HUES48 (cell line): ENCODE results near the gene NRTN.
"Not testable (repeated sequence)": the region's sequence is repeated elsewhere in the genome, so short reads cannot be mapped to it uniquely, and the experiment has no call there.

ENCODE experiments used
- H3K27ac ChIP-seq: one replicate; pipeline ENCODE4 v1.7.0; 2013; ENCODE audit warnings: low read depth, low read length, inconsistent platforms
- H3K27me3 ChIP-seq: 2 replicates; pipeline ENCODE4 v1.6.1; 2013; ENCODE audit warnings: mild to moderate bottlenecking, low read length; ENCODE audit not compliant: control insufficient read depth, insufficient read depth
- H3K36me3 ChIP-seq: 2 replicates; pipeline ENCODE4 v1.6.1; 2013; ENCODE audit warnings: low read length; ENCODE audit not compliant: control insufficient read depth, insufficient read depth
- H3K4me1 ChIP-seq: 2 replicates; pipeline ENCODE4 v1.6.1; 2013; ENCODE audit warnings: mild to moderate bottlenecking, low read length; ENCODE audit not compliant: control insufficient read depth, insufficient read depth
- H3K4me3 ChIP-seq: 2 replicates; pipeline ENCODE4 v1.5.1; 2013; ENCODE audit warnings: mild to moderate bottlenecking, low read depth, low read length
- H3K9ac ChIP-seq: 2 replicates; pipeline ENCODE4 v1.6.1; 2013; ENCODE audit warnings: mild to moderate bottlenecking, low read depth, low read length, moderate library complexity
- H3K9me3 ChIP-seq: 2 replicates; pipeline ENCODE4 v1.6.1; 2013; ENCODE audit warnings: low read length; ENCODE audit not compliant: control insufficient read depth, insufficient read depth

The NRTN gene

DNA sequence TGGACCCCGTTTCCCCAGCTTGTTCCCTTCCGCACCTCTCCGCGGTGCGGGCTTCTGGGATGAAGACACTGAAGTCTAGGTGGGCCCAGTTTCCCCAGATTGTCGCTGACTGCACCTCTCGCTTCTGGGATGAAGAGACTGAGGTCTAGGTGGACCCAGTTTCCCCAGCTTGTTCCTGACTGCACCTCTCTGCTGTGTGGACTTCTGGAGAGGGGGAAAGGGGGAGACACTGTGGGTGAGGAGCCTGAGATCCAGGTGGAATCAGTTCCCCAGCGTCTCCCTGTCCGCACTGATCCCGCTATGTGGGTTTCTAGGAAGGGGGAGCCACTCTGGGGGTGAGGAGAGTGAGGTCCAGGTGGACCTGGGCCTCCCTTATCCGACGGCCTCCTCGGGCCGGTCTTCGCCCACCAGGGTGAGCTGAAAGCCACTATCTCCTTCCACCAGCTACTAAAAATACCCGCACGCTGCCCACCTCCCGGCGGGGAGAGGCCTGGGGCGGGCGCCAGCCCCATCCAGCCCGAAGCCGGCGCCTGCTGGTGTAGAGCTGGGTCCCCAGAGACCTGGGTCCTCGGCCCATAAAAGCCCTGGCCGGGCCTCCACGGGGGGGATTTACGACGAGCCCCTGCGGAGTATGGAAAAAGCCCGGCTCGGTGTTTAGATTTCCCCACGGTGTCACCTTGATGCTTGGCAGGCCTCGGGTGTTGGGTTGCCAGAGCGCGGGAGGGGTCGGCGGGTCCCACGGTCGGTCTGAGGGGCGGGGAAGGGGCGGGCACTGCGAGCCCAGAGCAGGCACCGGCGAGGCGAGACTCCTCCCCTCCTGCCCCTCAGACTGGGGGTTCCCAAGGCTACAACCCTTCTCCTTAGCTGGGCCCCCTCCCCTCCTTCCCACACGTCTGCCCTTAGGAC lies 24.0 kb downstream of the NRTN start:
- Histone ChIP-seq H3K27ac (peak overlapping the region; percentile 93), H3K4me1 (peaks cover 3% of the 10 kb centered on the region; the same call in 1 of the 2 replicates), H3K4me3 (peak overlapping the region; percentile 87), H3K9me3 (no peaks in the 10 kb centered on the region), H3K36me3 (no peaks in the 10 kb centered on the region), H3K27me3 (no peaks in the 10 kb centered on the region), H3K9ac (peak overlapping the region; percentile 93)

DNA sequence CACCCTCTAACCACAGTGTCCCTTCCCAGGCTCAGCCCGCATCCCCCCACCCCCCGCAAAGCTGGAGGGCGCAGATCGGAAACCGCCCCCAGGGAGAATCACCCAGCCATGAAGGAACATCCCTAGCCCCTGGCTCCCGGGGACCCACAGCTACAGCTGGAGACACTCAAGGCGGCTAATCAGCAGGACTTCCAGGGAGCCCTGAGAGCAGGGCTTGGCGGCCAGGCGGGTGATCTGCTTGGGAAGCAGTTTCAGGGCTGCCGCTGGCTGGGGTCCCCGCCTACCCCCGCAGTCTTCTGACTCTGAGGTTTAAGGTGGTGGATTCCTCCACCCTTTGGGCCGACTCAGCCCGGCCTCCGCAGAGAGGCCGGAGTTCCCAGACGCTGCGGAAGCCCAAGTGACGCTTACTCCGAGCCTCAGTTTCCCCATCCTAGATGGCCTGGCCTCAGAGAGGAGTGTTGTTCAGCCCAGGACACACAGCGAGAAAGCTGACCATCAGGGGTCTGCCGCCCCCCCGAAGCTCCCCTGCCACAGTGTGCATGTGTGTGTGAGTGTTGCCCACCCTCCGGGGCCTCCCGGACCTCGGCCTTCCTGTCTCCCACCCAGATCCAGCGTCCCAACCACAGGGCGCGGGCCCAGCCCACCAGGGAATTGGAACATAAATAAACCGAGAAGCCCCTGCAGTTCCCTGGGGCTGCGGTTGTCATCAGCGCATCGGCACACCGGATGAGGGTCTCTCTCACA lies 24.9 kb downstream of the NRTN start:
- H3K9me3 ChIP-seq: no peaks in the 10 kb centered on the region
- H3K4me1 ChIP-seq: peaks cover 3% of the 10 kb centered on the region; the same call in 1 of the 2 replicates
- H3K4me3 ChIP-seq: peak overlapping the region; percentile 87; the same call in 1 of the 2 replicates
- H3K27ac ChIP-seq: no peak overlapping the region
- H3K27me3 ChIP-seq: no peaks in the 10 kb centered on the region
- H3K36me3 ChIP-seq: no peaks in the 10 kb centered on the region
- H3K9ac ChIP-seq: no peak overlapping the region

DNA sequence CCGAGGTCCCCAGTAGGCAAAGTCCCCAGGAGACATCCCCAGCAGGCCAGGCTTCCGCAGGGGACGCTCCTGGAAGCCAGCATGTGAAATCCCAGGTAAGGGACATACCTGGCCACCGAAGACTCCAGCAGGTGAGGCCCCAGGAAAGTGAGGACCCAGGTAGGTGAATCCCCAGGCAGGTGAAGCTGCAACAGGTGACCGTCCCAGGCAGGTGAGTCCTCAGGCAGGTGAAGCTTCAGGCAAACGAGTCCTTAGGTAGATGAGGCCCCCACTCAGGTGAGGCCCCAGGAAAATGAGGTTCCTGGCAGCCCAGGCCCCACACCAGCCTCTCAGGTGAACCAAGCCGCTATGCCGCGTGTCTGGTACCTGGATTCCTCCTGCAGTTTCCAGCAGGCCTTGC lies 26.3 kb downstream of the NRTN start:
- no peaks in the 10 kb centered on the region for H3K36me3 ChIP-seq
- no peak overlapping the region for H3K27ac ChIP-seq
- H3K27me3 ChIP-seq: no peaks in the 10 kb centered on the region
- H3K9me3 ChIP-seq: no peaks in the 10 kb centered on the region
- no peak overlapping the region for H3K4me3 ChIP-seq
- no peak overlapping the region for H3K9ac ChIP-seq
- H3K4me1 ChIP-seq: peaks cover 3% of the 10 kb centered on the region; the same call in 1 of the 2 replicates

DNA sequence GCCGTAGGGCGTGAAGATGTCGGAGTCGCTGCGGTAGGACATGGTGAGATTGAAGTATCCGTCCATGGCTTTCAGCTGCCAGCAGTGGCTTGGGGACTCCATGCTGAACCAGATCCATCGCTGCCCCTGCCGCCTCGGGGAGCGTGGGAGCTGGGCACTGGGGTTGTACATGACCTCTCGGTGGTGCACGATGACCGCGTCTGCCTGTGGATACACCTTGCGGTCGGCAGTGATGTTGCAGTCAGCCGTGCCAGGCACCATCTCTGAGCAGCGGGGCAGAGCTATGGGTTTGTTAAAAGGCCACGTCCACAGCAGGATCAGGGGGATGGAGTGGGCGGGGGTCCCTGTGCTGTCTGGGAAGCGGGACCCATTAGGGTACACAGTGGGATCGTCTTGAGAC lies 27.2 kb downstream of the NRTN start:
- Histone ChIP-seq H3K9ac (no peak overlapping the region), H3K27ac (no peak overlapping the region), H3K36me3 (no peaks in the 10 kb centered on the region), H3K27me3 (no peaks in the 10 kb centered on the region), H3K9me3 (no peaks in the 10 kb centered on the region), H3K4me3 (no peak overlapping the region), H3K4me1 (no peaks in the 10 kb centered on the region)

DNA sequence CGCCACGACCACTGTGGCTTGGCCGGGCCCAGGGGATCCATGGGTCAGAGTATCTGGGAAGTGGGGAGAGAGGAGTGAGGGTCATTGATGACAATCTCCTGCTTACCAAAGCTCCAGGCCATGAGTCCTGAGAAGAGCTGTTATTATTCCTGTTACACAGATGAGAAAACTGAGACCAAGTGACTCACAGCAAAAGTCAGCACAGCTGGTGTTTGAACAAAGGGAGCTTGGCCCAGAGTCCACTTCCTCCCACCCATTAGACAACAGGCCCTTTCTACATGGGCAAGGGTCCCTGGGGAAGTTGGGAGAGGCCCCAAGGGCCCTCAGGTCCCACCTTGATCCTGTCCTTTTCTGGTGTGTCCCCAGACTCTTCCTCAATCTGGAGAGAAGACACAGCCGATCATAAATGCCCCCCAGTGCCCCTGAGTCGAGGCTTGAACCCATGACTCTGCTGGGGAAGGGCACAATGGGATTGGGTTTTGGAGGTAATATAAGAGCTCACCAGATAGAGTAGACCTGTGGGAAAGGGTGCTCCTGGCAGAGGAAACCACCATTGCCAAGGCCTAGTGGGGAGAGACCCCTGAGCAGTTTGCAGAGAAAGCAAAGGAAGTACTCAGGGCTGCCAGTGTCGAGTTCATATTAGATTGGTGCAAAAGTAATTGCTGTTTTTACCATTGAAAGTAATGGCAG lies 27.8 kb downstream of the NRTN start:
- Histone ChIP-seq H3K36me3 (no peaks in the 10 kb centered on the region), H3K4me3 (no peak overlapping the region), H3K9me3 (no peaks in the 10 kb centered on the region), H3K4me1 (no peaks in the 10 kb centered on the region), H3K27ac (no peak overlapping the region), H3K27me3 (no peaks in the 10 kb centered on the region), H3K9ac (no peak overlapping the region)

DNA sequence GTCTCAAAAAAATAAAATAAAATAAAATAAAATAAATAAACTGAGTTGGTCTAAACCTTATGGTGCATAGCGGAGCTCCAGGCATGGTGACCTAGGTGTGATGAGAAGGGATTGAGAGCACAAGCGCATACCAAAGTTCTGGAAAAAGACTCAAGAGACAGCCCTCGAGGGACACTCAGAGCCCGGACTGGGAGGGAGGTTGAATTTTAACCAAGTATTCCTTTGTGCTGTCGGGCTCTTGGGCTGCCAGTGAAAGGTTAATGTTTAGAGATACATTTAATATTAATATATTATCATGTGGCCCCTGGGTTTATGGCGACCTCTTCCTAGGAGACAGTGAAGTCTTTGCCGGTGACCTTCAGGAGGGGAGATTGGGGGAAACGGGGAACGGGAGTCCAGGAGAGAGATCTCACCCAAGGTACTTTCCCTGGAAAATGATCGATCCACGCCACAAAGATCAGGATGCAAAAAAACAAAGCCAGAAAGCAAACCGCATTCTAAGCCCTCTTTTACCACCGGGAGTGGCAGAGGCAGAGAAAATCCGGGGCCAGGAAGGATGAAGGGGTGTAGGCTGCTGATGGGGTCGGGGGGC lies 33.0 kb downstream of the NRTN start:
- H3K27ac ChIP-seq: no peak overlapping the region
- H3K36me3 ChIP-seq: no peaks in the 10 kb centered on the region
- no peaks in the 10 kb centered on the region for H3K9me3 ChIP-seq
- no peak overlapping the region for H3K9ac ChIP-seq
- H3K4me3 ChIP-seq: no peak overlapping the region
- H3K27me3 ChIP-seq: no peaks in the 10 kb centered on the region
- no peaks in the 10 kb centered on the region for H3K4me1 ChIP-seq

DNA sequence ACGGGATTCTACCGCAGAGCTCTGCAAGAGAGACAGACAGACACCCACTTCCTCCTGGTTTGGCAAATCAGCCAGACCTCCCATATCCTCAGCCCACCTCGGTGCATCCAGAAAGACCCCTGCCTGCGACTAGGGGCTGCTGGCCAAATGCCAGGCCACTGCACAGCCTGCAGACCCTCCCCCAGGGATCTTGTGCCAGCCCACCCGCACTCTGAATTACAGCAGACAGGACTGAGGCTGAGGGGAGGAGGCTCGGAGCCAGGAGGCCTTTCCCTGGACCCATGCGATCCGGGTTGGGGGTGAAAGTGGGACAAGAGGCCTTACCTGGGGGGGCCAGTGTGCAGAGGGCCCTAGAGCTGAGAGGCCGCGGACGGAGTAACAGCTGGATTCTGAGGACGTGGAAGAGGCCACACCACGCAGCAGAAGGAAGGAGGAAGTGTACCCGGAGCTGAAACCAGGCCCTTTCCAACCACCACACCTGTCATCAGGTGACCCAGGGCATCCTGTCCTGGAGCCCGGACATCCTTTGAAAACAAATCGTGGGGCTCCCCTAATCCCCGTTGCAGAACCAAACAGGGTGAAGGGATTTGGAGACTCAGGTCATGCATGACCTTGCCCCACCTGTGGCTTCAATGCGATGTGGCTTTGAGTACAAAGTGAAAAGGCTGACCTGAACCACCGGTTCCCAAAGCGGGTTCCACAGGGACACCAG lies 33.6 kb downstream of the NRTN start:
- H3K36me3 ChIP-seq: no peaks in the 10 kb centered on the region
- H3K9ac ChIP-seq: no peak overlapping the region
- H3K27ac ChIP-seq: no peak overlapping the region
- no peaks in the 10 kb centered on the region for H3K27me3 ChIP-seq
- H3K4me1 ChIP-seq: no peaks in the 10 kb centered on the region
- no peaks in the 10 kb centered on the region for H3K9me3 ChIP-seq
- H3K4me3 ChIP-seq: no peak overlapping the region

DNA sequence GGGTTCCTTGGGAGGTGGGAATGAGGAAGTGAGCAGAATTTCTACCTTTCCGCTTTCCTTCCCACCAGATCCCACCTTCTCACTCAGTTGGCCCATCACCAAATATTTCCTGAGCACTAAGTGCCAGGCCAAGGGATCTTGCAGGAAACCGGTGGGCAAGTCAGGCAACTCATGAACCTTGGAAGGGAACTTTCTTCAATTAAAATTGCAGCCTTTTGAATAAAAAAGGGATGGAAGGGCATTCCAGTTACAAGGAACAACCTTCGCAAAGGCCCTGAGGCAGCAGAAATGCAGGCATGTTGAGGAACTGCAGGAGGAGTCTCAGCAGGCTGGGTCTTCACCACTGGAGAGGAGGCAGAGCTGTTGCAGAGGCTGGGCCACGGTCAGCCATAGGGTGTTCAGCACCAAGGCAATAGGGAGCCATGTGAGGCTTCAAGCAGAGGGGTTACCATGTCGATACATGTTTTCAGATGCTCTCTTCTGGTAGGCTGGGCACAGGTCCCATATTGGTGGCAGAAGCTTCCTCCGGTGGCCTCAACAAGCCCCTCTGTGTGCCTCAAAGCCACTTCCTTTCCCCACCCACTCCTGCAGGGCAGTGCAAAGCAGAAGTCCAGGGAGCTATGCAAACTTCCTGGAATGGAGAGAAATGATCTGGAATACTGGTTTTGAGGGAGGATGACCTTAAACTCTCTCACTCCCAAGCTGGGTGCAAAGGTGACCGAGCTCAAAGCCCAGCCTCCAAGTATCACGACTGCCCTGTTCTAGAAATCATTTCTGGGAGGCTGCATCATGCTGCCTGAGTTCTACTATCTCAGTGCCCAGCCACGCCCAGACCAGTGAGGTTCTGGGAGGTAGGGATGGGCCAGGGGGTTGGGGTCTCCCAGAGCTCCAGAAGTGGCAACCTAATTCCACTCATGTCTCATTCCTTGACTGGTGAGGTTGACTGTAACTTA lies 34.5 kb downstream of the NRTN start, which contains the start of gene FUT6:
TSS of gene FUT6 (minus strand) at position 638 of the 953 bp plus-strand sequence. CDS start 7,135 bp downstream, outside the sequence.
- H3K4me3 ChIP-seq: no peak within 1 kb of the TSS
- no peaks in the 10 kb centered on the region for H3K9me3 ChIP-seq
- no peak within 1 kb of the TSS for H3K27ac ChIP-seq
- H3K27me3 ChIP-seq: no peaks in the 10 kb centered on the region
- no peaks in the 10 kb centered on the region for H3K36me3 ChIP-seq
- H3K9ac ChIP-seq: no peak within 1 kb of the TSS
- H3K4me1 ChIP-seq: no peaks in the 10 kb centered on the region

DNA sequence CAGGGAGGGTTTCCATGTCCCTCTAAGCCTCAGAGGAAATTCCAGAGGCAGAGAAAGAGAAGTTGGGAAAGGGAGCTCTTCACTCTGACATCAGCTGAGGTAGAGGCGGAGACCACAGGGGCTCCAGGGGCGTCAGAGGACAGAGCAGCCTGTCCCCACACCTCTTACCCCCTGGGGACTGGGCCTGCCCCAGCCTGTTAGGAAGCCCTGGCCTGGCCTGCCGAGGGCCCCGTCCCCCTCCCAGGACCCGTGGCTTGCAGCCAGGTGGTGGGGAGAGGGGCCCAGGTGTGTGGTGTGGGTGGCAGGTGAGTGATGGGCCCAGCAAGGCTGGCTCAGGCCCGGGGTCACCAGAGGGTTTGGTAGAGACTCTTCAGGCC lies 36.9 kb downstream of the NRTN start:
- H3K27ac ChIP-seq, H3K4me3 ChIP-seq, H3K9ac ChIP-seq, H3K9me3 ChIP-seq, H3K36me3 ChIP-seq, H3K27me3 ChIP-seq, H3K4me1 ChIP-seq: not testable (repeated sequence)
